HEK293 (cell line): ENCODE data around the gene ALDH2.

Experiments used
- CTCF ChIA-PET: fragments of 350-600 bp; formaldehyde crosslinking; extraction: SDS; loops from one replicate; lab custom pipeline; 2021; ENCODE audit warnings: antibody characterized with exemption; lab: Yijun Ruan, JAX
- POLR2A ChIA-PET: fragments of 300-600 bp; formaldehyde crosslinking; extraction: SDS; loops from one replicate; lab custom pipeline; 2020; ENCODE audit warnings: antibody characterized with exemption, inconsistent platforms; lab: Yijun Ruan, JAX
- H3K27ac ChIP-seq: fragments of 200-500 bp; sonication (Bioruptor generic); 2 replicates; pipeline ENCODE4 v1.5.1; 2014; ENCODE audit warnings: low read depth, low read length, control low read depth, inconsistent platforms; ENCODE audit errors: extremely low read depth
- H3K36me3 ChIP-seq, 2 experiments: fragments of 200-500 bp in 1 of 2; sonication (Bioruptor generic) in 1 of 2; 1 replicate in 1 of 2; 2 replicates in 1 of 2; pipeline ENCODE4 v1.5.1; 2014 to 2017; ENCODE audit warnings: inconsistent platforms in 2 of 2, low read length in 2 of 2; ENCODE audit not compliant: control insufficient read depth in 2 of 2, insufficient read depth in 1 of 2
- H3K4me1 ChIP-seq: fragments of 200-500 bp; sonication (Bioruptor generic); 2 replicates; pipeline ENCODE4 v1.5.1; 2014; ENCODE audit warnings: mild to moderate bottlenecking, low read length, inconsistent platforms; ENCODE audit not compliant: control insufficient read depth, insufficient read depth
- H3K4me3 ChIP-seq: 2 replicates; pipeline ENCODE4 v1.5.1; 2011; ENCODE audit warnings: low read depth, mild to moderate bottlenecking, control low read depth, low read length, moderate library complexity
- H3K9me3 ChIP-seq: fragments of 200-500 bp; sonication (Bioruptor generic); 2 replicates; pipeline ENCODE4 v1.5.1; 2014; ENCODE audit warnings: low read depth, low read length, inconsistent platforms; ENCODE audit not compliant: control insufficient read depth, insufficient read depth
- FEZF1 ChIP-seq: fragments of 450-650 bp; formaldehyde crosslinking; IDR thresholded peaks from 2 replicates; pipeline ENCODE4 v1.5.1; 2016; ENCODE audit warnings: missing biosample characterization, missing genetic modification characterization
- KLF1 ChIP-seq: fragments of 450-650 bp; formaldehyde crosslinking; IDR thresholded peaks from 2 replicates; pipeline ENCODE4 v1.5.1; 2016; ENCODE audit warnings: missing biosample characterization, missing genetic modification characterization
- SALL2 ChIP-seq: fragments of 450-650 bp; formaldehyde crosslinking; IDR thresholded peaks from 2 replicates; pipeline ENCODE4 v1.5.0; 2017; ENCODE audit warnings: missing biosample characterization, mild to moderate bottlenecking, missing genetic modification characterization, borderline replicate concordance
- SCRT2 ChIP-seq: fragments of 450-650 bp; formaldehyde crosslinking; IDR thresholded peaks from 2 replicates; pipeline ENCODE4 v1.5.1; 2016; ENCODE audit warnings: missing biosample characterization, missing genetic modification characterization
- ZNF10 ChIP-seq: fragments of 450-650 bp; formaldehyde crosslinking; IDR thresholded peaks from 2 replicates; pipeline ENCODE4 v1.5.1; 2017; ENCODE audit warnings: missing biosample characterization, missing genetic modification characterization
- ZNF114 ChIP-seq: fragments of 450-650 bp; formaldehyde crosslinking; IDR thresholded peaks from 2 replicates; pipeline ENCODE4 v1.5.0; 2017; ENCODE audit warnings: missing biosample characterization, missing genetic modification characterization
- ZNF239 ChIP-seq: fragments of 450-650 bp; formaldehyde crosslinking; IDR thresholded peaks from 2 replicates; pipeline ENCODE4 v1.5.1; 2016; ENCODE audit warnings: missing biosample characterization, missing genetic modification characterization
- ZNF274 ChIP-seq, 2 experiments: fragments of 200-500 bp in 1 of 2; fragments of 450-650 bp in 1 of 2; sonication (Bioruptor generic) in 1 of 2; formaldehyde crosslinking in 1 of 2; IDR thresholded peaks; 2 replicates each; pipeline versions ENCODE4 v1.5.1 to v1.6.1; 2014 to 2016; ENCODE audit warnings: borderline replicate concordance in 1 of 2, inconsistent platforms in 1 of 2, low read length in 1 of 2, missing biosample characterization in 1 of 2, missing genetic modification characterization in 1 of 2
- ZNF664 ChIP-seq: fragments of 450-650 bp; formaldehyde crosslinking; IDR thresholded peaks from 2 replicates; pipeline ENCODE4 v1.5.1; 2016; ENCODE audit warnings: missing biosample characterization, missing genetic modification characterization
- ZNF707 ChIP-seq: fragments of 450-650 bp; formaldehyde crosslinking; IDR thresholded peaks from 2 replicates; pipeline ENCODE4 v1.5.1; 2016; ENCODE audit warnings: missing biosample characterization, missing genetic modification characterization
- ZNF777 ChIP-seq: fragments of 450-650 bp; formaldehyde crosslinking; IDR thresholded peaks from 2 replicates; pipeline ENCODE4 v1.5.1; 2017; ENCODE audit warnings: missing biosample characterization, missing genetic modification characterization, borderline replicate concordance
- ZNF785 ChIP-seq: fragments of 450-650 bp; formaldehyde crosslinking; IDR thresholded peaks from 2 replicates; pipeline ENCODE4 v1.5.1; 2016; ENCODE audit warnings: missing biosample characterization, missing genetic modification characterization
- ZNF791 ChIP-seq: fragments of 450-650 bp; formaldehyde crosslinking; IDR thresholded peaks from 2 replicates; pipeline ENCODE4 v1.5.1; 2016; ENCODE audit warnings: missing biosample characterization, missing genetic modification characterization
- ZSCAN23 ChIP-seq: fragments of 450-650 bp; formaldehyde crosslinking; IDR thresholded peaks from 2 replicates; pipeline ENCODE4 v1.5.1; 2016; ENCODE audit warnings: missing biosample characterization, missing genetic modification characterization
- TF ChIP-seq, protein P1 (sequence below): fragments of 450-650 bp; formaldehyde crosslinking; IDR thresholded peaks from 2 replicates; pipeline ENCODE4 v1.5.1; 2016; ENCODE audit warnings: missing biosample characterization, missing genetic modification characterization
- TF ChIP-seq, protein P2 (sequence below): fragments of 450-650 bp; formaldehyde crosslinking; IDR thresholded peaks from 2 replicates; pipeline ENCODE4 v1.5.1; 2016; ENCODE audit warnings: missing biosample characterization, missing genetic modification characterization
- TF ChIP-seq, protein P3 (sequence below): fragments of 450-650 bp; IDR thresholded peaks from 2 replicates; pipeline ENCODE4 v1.5.1; 2018; ENCODE audit warnings: missing biosample characterization, missing genetic modification characterization
- TF ChIP-seq, protein P4 (sequence below): sonication (generic); formaldehyde crosslinking; IDR thresholded peaks from 2 replicates; pipeline ENCODE4 v1.8.1; 2022; ENCODE audit warnings: mild to moderate bottlenecking, moderate library complexity, missing genetic modification reagents
- TF ChIP-seq, protein P5 (sequence below): fragments of 450-650 bp; formaldehyde crosslinking; IDR thresholded peaks from 2 replicates; pipeline ENCODE4 v1.5.1; 2017; ENCODE audit warnings: missing biosample characterization, missing genetic modification characterization
- TF ChIP-seq, protein P6 (sequence below): fragments of 450-650 bp; formaldehyde crosslinking; IDR thresholded peaks from 2 replicates; pipeline ENCODE4 v1.5.1; 2016; ENCODE audit warnings: missing biosample characterization, missing genetic modification characterization

ALDH2 gene

DNA sequence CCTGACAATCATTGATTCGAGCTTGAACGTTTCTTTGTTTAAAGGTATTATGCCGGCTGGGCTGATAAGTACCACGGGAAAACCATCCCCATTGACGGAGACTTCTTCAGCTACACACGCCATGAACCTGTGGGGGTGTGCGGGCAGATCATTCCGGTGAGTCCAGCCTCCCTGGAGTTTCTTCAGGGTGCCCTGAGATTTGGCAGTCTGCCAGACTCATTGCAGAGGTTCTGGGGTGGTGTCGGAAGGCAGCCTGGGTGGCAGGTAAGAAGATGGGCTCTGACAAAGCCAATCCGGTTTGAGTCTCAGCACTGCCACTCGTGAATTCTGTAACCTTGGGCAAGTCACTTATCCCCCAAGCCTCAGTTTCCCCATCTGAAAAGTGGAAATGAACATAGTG is 23.0 kb downstream of the ALDH2 start:
- Histone ChIP-seq H3K27ac (no peak overlapping the region), H3K4me3 (no peak overlapping the region), H3K9me3 (no peaks in the 10 kb centered on the region), H3K36me3 (peaks cover 16 to 73% of the 10 kb centered on the region in 2 experiments; a peak in 2 of 3 replicates), H3K4me1 (no peaks in the 10 kb centered on the region)
- ChIA-PET CTCF (interaction anchor here (0.6 kb wide), 1 partner anchor 394 kb away, joined by 6 read pairs; no protein-coding TSS in a partner anchor), POLR2A (no interaction called here)
- TF ChIP-seq, protein P1, sequence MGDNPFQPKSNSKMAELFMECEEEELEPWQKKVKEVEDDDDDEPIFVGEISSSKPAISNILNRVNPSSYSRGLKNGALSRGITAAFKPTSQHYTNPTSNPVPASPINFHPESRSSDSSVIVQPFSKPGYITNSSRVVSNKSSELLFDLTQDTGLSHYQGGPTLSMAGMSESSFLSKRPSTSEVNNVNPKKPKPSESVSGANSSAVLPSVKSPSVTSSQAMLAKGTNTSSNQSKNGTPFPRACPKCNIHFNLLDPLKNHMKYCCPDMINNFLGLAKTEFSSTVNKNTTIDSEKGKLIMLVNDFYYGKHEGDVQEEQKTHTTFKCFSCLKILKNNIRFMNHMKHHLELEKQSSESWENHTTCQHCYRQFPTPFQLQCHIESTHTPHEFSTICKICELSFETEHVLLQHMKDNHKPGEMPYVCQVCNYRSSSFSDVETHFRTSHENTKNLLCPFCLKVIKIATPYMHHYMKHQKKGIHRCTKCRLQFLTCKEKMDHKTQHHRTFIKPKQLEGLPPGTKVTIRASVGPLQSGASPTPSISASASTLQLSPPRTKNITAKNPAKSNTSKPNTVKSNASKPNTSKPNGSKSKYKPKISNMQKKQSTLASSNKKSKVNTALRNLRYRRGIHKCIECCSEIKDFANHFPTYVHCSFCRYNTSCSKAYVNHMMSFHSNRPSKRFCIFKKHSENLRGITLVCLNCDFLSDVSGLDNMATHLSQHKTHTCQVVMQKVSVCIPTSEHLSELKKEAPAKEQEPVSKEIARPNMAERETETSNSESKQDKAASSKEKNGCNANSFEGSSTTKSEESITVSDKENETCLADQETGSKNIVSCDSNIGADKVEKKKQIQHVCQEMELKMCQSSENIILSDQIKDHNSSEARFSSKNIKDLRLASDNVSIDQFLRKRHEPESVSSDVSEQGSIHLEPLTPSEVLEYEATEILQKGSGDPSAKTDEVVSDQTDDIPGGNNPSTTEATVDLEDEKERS (tag by site-specific recombination): no peak
- no peak for TF ChIP-seq ZNF791 (tag by site-specific recombination)
- TF ChIP-seq SCRT2 (tag by site-specific recombination): no peak
- TF ChIP-seq ZSCAN23 (tag by site-specific recombination): no peak
- TF ChIP-seq, protein P2, sequence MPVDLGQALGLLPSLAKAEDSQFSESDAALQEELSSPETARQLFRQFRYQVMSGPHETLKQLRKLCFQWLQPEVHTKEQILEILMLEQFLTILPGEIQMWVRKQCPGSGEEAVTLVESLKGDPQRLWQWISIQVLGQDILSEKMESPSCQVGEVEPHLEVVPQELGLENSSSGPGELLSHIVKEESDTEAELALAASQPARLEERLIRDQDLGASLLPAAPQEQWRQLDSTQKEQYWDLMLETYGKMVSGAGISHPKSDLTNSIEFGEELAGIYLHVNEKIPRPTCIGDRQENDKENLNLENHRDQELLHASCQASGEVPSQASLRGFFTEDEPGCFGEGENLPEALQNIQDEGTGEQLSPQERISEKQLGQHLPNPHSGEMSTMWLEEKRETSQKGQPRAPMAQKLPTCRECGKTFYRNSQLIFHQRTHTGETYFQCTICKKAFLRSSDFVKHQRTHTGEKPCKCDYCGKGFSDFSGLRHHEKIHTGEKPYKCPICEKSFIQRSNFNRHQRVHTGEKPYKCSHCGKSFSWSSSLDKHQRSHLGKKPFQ: no peak
- no peak for TF ChIP-seq ZNF274 (IDR thresholded peaks at IDR 0.05; ENCODE audit: low read length)
- TF ChIP-seq ZNF274 (tag by site-specific recombination; IDR thresholded peaks at IDR 0.05; ENCODE audit: borderline replicate concordance): no peak
- TF ChIP-seq ZNF239 (tag by site-specific recombination): no peak
- no peak for TF ChIP-seq ZNF10
- TF ChIP-seq, protein P3, sequence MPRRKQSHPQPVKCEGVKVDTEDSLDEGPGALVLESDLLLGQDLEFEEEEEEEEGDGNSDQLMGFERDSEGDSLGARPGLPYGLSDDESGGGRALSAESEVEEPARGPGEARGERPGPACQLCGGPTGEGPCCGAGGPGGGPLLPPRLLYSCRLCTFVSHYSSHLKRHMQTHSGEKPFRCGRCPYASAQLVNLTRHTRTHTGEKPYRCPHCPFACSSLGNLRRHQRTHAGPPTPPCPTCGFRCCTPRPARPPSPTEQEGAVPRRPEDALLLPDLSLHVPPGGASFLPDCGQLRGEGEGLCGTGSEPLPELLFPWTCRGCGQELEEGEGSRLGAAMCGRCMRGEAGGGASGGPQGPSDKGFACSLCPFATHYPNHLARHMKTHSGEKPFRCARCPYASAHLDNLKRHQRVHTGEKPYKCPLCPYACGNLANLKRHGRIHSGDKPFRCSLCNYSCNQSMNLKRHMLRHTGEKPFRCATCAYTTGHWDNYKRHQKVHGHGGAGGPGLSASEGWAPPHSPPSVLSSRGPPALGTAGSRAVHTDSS (tag by site-specific recombination): no peak
- TF ChIP-seq, protein P4, sequence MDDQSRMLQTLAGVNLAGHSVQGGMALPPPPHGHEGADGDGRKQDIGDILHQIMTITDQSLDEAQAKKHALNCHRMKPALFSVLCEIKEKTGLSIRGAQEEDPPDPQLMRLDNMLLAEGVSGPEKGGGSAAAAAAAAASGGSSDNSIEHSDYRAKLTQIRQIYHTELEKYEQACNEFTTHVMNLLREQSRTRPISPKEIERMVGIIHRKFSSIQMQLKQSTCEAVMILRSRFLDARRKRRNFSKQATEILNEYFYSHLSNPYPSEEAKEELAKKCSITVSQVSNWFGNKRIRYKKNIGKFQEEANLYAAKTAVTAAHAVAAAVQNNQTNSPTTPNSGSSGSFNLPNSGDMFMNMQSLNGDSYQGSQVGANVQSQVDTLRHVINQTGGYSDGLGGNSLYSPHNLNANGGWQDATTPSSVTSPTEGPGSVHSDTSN (CRISPR knock-in tag): no peak

DNA sequence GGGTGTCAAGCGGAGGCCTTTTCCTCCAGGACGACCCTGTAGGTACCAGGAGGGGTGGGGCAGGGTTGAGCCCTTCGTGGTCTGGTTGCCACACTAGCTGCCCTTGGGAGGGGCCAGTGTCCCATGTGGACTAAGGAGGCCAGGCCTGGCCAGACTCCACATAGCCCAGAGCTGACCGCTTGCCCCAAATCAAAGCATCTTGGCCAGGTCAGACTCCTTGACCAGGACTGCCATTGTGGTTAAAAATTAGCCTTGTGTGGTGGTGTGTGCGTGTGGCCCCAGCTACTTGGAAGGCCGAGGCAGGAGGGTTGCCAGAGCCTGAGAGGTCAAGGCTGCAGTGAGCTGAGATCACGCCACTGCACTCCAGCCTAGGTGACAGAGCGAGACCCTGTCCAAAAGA is 24.8 kb downstream of the ALDH2 start:
- ChIA-PET POLR2A (no interaction called here), CTCF (no interaction called here)
- H3K36me3 ChIP-seq: peaks cover 18 to 67% of the 10 kb centered on the region in 2 experiments; a peak in 2 of 3 replicates
- H3K27ac ChIP-seq: no peak overlapping the region
- TF ChIP-seq FEZF1 (tag by site-specific recombination) (no peak), ZNF777 (no peak), ZNF785 (tag by site-specific recombination) (no peak), ZNF10 (no peak), ZNF664 (tag by site-specific recombination) (no peak), ZNF707 (no peak), ZNF114 (tag by site-specific recombination) (no peak), SALL2 (tag by site-specific recombination) (no peak), KLF1 (tag by site-specific recombination) (no peak)
- TF ChIP-seq, protein P5, sequence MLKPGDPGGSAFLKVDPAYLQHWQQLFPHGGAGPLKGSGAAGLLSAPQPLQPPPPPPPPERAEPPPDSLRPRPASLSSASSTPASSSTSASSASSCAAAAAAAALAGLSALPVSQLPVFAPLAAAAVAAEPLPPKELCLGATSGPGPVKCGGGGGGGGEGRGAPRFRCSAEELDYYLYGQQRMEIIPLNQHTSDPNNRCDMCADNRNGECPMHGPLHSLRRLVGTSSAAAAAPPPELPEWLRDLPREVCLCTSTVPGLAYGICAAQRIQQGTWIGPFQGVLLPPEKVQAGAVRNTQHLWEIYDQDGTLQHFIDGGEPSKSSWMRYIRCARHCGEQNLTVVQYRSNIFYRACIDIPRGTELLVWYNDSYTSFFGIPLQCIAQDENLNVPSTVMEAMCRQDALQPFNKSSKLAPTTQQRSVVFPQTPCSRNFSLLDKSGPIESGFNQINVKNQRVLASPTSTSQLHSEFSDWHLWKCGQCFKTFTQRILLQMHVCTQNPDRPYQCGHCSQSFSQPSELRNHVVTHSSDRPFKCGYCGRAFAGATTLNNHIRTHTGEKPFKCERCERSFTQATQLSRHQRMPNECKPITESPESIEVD (tag by site-specific recombination): no peak
- TF ChIP-seq, protein P6, sequence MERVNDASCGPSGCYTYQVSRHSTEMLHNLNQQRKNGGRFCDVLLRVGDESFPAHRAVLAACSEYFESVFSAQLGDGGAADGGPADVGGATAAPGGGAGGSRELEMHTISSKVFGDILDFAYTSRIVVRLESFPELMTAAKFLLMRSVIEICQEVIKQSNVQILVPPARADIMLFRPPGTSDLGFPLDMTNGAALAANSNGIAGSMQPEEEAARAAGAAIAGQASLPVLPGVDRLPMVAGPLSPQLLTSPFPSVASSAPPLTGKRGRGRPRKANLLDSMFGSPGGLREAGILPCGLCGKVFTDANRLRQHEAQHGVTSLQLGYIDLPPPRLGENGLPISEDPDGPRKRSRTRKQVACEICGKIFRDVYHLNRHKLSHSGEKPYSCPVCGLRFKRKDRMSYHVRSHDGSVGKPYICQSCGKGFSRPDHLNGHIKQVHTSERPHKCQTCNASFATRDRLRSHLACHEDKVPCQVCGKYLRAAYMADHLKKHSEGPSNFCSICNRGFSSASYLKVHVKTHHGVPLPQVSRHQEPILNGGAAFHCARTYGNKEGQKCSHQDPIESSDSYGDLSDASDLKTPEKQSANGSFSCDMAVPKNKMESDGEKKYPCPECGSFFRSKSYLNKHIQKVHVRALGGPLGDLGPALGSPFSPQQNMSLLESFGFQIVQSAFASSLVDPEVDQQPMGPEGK: no peak
- H3K4me3 ChIP-seq: no peak overlapping the region
- H3K4me1 ChIP-seq: no peaks in the 10 kb centered on the region
- H3K9me3 ChIP-seq: no peaks in the 10 kb centered on the region
